WERI-Rb-1 (cell line): ENCODE results near the gene KIAA1958.

ENCODE experiments used
- DNase-seq: peaks from one replicate; pipeline ENCODE4 v3.0.0-alpha.2; 2020
- H3K27ac ChIP-seq: fragments of 250-450 bp; sonication (Bioruptor Pico); 2 replicates; pipeline ENCODE4 v1.5.1; 2020; ENCODE audit warnings: mild to moderate bottlenecking, moderate library complexity
- H3K27me3 ChIP-seq: fragments of 250-450 bp; sonication (Bioruptor Pico); 2 replicates; pipeline ENCODE4 v1.5.1; 2021; ENCODE audit warnings: mild to moderate bottlenecking, low read depth, moderate library complexity; ENCODE audit not compliant: insufficient read depth, severe bottlenecking
- H3K36me3 ChIP-seq: fragments of 250-450 bp; sonication (Bioruptor Pico); 2 replicates; pipeline ENCODE4 v1.5.1; 2020; ENCODE audit warnings: mild to moderate bottlenecking, moderate library complexity
- H3K4me3 ChIP-seq: 2 replicates; pipeline ENCODE4 v1.5.1; 2011; ENCODE audit warnings: low read depth, mild to moderate bottlenecking, control low read depth, low read length
- H3K9me3 ChIP-seq: fragments of 250-450 bp; sonication (Bioruptor Pico); 2 replicates; pipeline ENCODE4 v1.5.1; 2021; ENCODE audit warnings: mild to moderate bottlenecking, moderate library complexity; ENCODE audit not compliant: severe bottlenecking
- TF ChIP-seq, protein P1 (sequence below): IDR thresholded peaks from 2 replicates; pipeline ENCODE4 v1.5.1; 2011; ENCODE audit warnings: low read depth, mild to moderate bottlenecking, control low read depth, inconsistent platforms, low read length

The KIAA1958 gene

GRCh38 chr9:112531666-112532282 is 45.1 kb downstream of the KIAA1958 start:
- no peak for DNase-seq
- H3K4me3 ChIP-seq: no peak overlapping the region
- H3K9me3 ChIP-seq: no peaks in the 10 kb centered on the region
- H3K36me3 ChIP-seq: peaks cover 3% of the 10 kb centered on the region; the same call in 1 of the 2 replicates
- TF ChIP-seq, protein P1, sequence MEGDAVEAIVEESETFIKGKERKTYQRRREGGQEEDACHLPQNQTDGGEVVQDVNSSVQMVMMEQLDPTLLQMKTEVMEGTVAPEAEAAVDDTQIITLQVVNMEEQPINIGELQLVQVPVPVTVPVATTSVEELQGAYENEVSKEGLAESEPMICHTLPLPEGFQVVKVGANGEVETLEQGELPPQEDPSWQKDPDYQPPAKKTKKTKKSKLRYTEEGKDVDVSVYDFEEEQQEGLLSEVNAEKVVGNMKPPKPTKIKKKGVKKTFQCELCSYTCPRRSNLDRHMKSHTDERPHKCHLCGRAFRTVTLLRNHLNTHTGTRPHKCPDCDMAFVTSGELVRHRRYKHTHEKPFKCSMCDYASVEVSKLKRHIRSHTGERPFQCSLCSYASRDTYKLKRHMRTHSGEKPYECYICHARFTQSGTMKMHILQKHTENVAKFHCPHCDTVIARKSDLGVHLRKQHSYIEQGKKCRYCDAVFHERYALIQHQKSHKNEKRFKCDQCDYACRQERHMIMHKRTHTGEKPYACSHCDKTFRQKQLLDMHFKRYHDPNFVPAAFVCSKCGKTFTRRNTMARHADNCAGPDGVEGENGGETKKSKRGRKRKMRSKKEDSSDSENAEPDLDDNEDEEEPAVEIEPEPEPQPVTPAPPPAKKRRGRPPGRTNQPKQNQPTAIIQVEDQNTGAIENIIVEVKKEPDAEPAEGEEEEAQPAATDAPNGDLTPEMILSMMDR: no peak
- no peaks in the 10 kb centered on the region for H3K27me3 ChIP-seq
- no peak overlapping the region for H3K27ac ChIP-seq

- H3K9me3 ChIP-seq: no peaks in the 10 kb centered on the region
- H3K4me3 ChIP-seq: no peak overlapping the region
- no peak overlapping the region for H3K27ac ChIP-seq
- DNase-seq: no peak
- H3K27me3 ChIP-seq: no peaks in the 10 kb centered on the region
- TF ChIP-seq, protein P1: no peak
- H3K36me3 ChIP-seq: no peaks in the 10 kb centered on the region; the same call in 1 of the 2 replicates
Observed at GRCh38 chr9:112532427-112532826, 45.8 kb downstream of the KIAA1958 start.

DNA sequence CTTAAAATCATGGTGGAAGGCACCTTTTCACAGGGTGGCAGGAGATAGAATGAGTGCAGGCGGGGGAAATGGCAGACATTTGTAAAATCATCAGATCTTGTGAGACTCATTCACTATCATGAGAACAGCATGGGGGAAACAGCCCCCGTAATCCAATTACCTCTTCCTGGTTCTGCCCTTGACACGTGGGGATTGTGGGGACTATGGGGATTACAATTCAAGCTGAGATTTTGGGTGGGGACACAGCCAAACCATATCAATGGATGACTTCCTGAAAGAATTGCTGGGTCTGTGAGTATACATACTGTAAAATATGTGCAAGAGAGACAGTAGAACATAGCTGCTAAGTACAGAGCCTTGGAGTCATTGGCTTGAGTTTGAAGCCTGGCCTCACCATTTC is 47.0 kb downstream of the KIAA1958 start:
- no peak overlapping the region for H3K27ac ChIP-seq
- no peaks in the 10 kb centered on the region for H3K9me3 ChIP-seq
- TF ChIP-seq, protein P1: no peak
- no peak overlapping the region for H3K4me3 ChIP-seq
- no peaks in the 10 kb centered on the region; the same call in 1 of the 2 replicates for H3K36me3 ChIP-seq
- DNase-seq: no peak
- no peaks in the 10 kb centered on the region for H3K27me3 ChIP-seq

GRCh38 chr9:112535301-112535700 is 48.7 kb downstream of the KIAA1958 start:
- H3K36me3 ChIP-seq: no peaks in the 10 kb centered on the region; the same call in 1 of the 2 replicates
- no peaks in the 10 kb centered on the region for H3K27me3 ChIP-seq
- H3K4me3 ChIP-seq: no peak overlapping the region
- no peaks in the 10 kb centered on the region for H3K9me3 ChIP-seq
- DNase-seq: no peak
- TF ChIP-seq, protein P1: no peak
- no peak overlapping the region for H3K27ac ChIP-seq

- TF ChIP-seq, protein P1: no peak
- no peak overlapping the region for H3K27ac ChIP-seq
- no peaks in the 10 kb centered on the region for H3K9me3 ChIP-seq
- H3K36me3 ChIP-seq: no peaks in the 10 kb centered on the region; the same call in 1 of the 2 replicates
- H3K27me3 ChIP-seq: no peaks in the 10 kb centered on the region
- H3K4me3 ChIP-seq: no peak overlapping the region
- DNase-seq: no peak
Observed at GRCh38 chr9:112535811-112536210, 49.2 kb downstream of the KIAA1958 start.

DNA sequence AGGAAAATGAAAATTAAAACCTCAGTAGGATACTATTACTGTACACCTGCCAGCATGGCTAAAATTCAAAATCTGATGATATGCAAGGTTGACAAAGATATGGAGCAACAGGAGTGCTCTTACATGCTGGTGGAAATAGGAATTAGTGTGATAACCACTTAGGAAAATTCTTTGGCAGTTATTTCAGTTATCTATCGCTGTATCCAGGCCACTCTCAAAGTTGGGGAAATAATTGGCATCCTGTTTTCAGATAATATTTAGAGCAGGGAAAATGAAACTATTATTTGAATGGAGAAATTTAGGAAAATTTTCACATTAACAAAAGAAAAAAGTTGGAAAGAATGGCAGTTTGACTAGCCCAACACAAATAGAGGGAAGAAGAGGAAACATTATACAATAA is 50.9 kb downstream of the KIAA1958 start:
- H3K4me3 ChIP-seq: no peak overlapping the region
- H3K36me3 ChIP-seq: no peaks in the 10 kb centered on the region; the same call in 1 of the 2 replicates
- DNase-seq: no peak
- no peaks in the 10 kb centered on the region for H3K27me3 ChIP-seq
- TF ChIP-seq, protein P1: no peak
- H3K27ac ChIP-seq: no peak overlapping the region
- no peaks in the 10 kb centered on the region for H3K9me3 ChIP-seq
